Loucy (cell line): ENCODE data around the gene NR2C2AP.

Experiments
- CTCF ChIP-seq: fragments of 200-600 bp; sonication (generic); conservative IDR thresholded peaks from 2 replicates; pipeline ENCODE4 v1.5.1; 2014; ENCODE audit warnings: mild to moderate bottlenecking, antibody characterized with exemption, low read length
- EZH2phosphoT487 ChIP-seq: fragments of 200-600 bp; IDR thresholded peaks from 2 replicates; pipeline ENCODE4 v1.6.1; 2018; ENCODE audit warnings: antibody characterized with exemption, mild to moderate bottlenecking, moderate library complexity, borderline replicate concordance

- TF ChIP-seq CTCF (no peak), EZH2phosphoT487 (no peak)
Measured at GRCh38 chr19:19224150-19224851, 21.1 kb upstream of the NR2C2AP start.
